LNCaP clone FGC (cell line): ENCODE data around the gene CCPG1.

Experiments
- DNase-seq: peaks from one replicate; pipeline ENCODE4 v3.0.0-alpha.2; 2011; ENCODE audit warnings: low read depth
- H3K4me3 ChIP-seq: 2 replicates; pipeline ENCODE4 v1.5.1; 2011; ENCODE audit warnings: mild to moderate bottlenecking, low read depth, low read length, control low read depth
- CTCF ChIP-seq: IDR thresholded peaks from 2 replicates; pipeline ENCODE4 v1.5.1; 2012; ENCODE audit warnings: mild to moderate bottlenecking; ENCODE audit not compliant: control insufficient read depth, insufficient read depth; ENCODE audit errors: extremely low read depth

The CCPG1 gene

GRCh38 chr15:55394694-55395093 lies 13.5 kb downstream of the CCPG1 start:
- no peak for DNase-seq
- no peak overlapping the region for H3K4me3 ChIP-seq
- no peak for TF ChIP-seq CTCF

DNA sequence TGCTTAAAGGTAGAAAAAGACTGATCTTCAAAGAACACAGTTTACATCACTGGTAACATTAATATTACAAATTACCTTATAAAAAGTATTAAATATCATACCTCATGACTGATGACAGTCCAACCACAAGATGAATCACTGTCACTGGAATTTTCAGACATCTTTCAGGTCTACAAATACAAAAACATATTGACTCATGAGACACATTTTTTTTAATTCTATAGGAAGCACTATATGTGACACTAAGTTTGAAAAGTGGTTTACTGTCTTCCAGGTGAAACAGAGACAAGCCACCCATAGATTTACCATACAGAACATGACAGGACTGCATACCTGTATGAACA lies 18.9 kb downstream of the CCPG1 start:
- DNase-seq = no peak
- no peak for TF ChIP-seq CTCF
- H3K4me3 ChIP-seq = no peak overlapping the region

DNA sequence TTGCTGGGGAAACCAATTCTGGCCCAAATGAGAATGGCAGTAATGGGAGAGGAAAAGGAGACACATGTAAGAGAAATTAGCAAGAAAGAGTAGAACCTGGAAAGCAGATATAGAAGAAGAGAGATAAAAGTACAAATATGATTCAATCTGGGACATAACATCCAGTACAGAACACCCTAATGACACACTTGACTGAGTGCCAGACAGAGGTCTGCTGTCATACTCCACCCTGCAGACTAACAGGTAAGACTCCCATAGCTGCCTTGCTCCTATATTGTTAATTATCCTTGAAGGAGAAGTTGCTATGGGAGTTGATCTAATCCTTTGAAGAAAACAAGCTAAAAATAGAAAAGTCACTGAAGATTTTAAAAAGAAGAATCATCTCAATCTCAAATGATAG lies 21.1 kb downstream of the CCPG1 start:
- H3K4me3 ChIP-seq = no peak overlapping the region
- no peak for DNase-seq
- TF ChIP-seq CTCF = no peak

DNA sequence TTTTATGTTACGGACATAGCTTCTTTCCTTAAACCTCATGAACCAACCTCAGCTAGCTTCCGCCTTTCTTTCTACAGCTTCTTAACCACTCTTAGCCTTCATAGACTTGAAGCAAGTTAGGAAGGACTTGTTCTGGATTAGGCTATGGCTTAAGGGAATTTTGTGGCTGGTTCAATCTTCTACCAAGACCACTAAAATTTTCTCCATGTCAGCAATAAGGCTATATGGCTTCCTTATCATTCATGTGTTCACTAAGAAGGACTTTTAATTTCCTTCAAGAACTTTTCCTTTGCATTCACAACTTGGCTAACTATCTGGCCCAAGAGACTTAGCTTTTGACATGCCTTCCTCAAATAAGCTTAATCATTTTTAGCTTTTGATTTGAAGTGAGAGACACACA lies 24.5 kb downstream of the CCPG1 start:
- DNase-seq = no peak
- TF ChIP-seq CTCF = no peak
- no peak overlapping the region for H3K4me3 ChIP-seq

DNA sequence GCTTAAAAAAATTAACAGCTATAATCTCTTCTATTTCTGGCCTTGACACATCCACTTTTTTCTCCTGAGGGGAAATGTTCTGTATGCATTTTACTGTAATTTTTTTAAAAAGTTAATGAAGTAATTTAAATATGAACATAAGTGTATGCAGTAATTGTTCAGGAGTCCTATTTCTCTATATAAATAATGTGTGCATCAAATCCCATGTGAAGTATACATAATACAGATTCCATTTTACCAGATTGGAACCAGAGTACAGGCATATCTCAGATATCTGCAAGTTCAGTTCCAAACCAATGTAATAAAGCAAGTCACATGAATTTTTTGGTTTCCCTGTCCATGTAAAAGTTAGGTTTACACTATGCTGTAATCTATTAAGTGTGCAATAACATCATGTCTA lies 26.6 kb downstream of the CCPG1 start:
- DNase-seq = no peak
- no peak overlapping the region for H3K4me3 ChIP-seq

GRCh38 chr15:55379095-55379494 lies 29.1 kb downstream of the CCPG1 start:
- no peak for TF ChIP-seq CTCF
- DNase-seq = no peak
- H3K4me3 ChIP-seq = no peak overlapping the region

More for the DNA sequence above, 26.6 kb downstream of the CCPG1 start:
- no peak for TF ChIP-seq CTCF

- no peak overlapping the region for H3K4me3 ChIP-seq
- no peak for DNase-seq
- no peak for TF ChIP-seq CTCF
These were observed 35.3 kb downstream of the CCPG1 start for GRCh38 chr15:55372701-55373440.
